ENCODE results near the gene PNMT. TPM values are rescaled to one million over a fixed set of nuclear protein-coding genes. Genes with fewer than 3 reads are reported as not detected.

The PNMT gene
- total RNA-seq, 1 experiment from 2014 or later, result 2.4 TPM

- intact Hi-C loops (cut with micrococcal nuclease; ENCODE audit: unreplicated experiment), result no loop called here
- ChIA-PET CTCF (no interaction called here), POLR2A (no interaction called here)
- Histone ChIP-seq H3K4me1 (ENCODE audit: control insufficient read depth, insufficient read depth, low read length) (peaks cover 8% of the 10 kb centered on the region), H3K4me3 (ENCODE audit: low read depth in 2 of 2, low read length in 2 of 2) (no peak overlapping the region), H3K9me3 (ENCODE audit: control insufficient read depth, insufficient read depth, low read depth, low read length) (no peaks in the 10 kb centered on the region), H3K27me3 (ENCODE audit: control insufficient read depth, insufficient read depth, low read length) (no peaks in the 10 kb centered on the region), H3K27ac (ENCODE audit: low read length) (no peak overlapping the region), H3K36me3 (ENCODE audit: control insufficient read depth, insufficient read depth, low read length) (no peaks in the 10 kb centered on the region)
- no TSS peak for BruUV-seq (replicated peaks)
- TF ChIP-seq REST (IDR thresholded peaks at IDR 0.05; ENCODE audit: insufficient read depth in 1 of 2, low read depth in 2 of 2, low read length in 1 of 2) (no peak), TCF7L2 (IDR thresholded peaks at IDR 0.05; ENCODE audit: low read depth, low read length) (no peak), POLR2AphosphoS5 (IDR thresholded peaks at IDR 0.05; ENCODE audit: low read depth, low read length) (no peak), SIN3A (IDR thresholded peaks at IDR 0.05; ENCODE audit: borderline replicate concordance, insufficient read depth, low read depth, low read length) (no peak), CTCF (IDR thresholded peaks at IDR 0.05) (no peak)
- in situ Hi-C loops (cut with HindIII; ENCODE audit: low pct_unique_long_range_greater_than_20kb, low sequenced_read_pairs), result no loop called here
- ATAC-seq (no peak), DNase-seq (ENCODE audit: low read depth, low spot score) (no peak)
These were observed 9.5 kb upstream of the PNMT start for GRCh38 chr17:39658760-39659159.

GRCh38 chr17:39659279-39660010, 8.8 kb upstream of the PNMT start:
- Histone ChIP-seq H3K4me1 (ENCODE audit: control insufficient read depth, insufficient read depth, low read length) (peaks cover 15% of the 10 kb centered on the region), H3K36me3 (ENCODE audit: control insufficient read depth, insufficient read depth, low read length) (no peaks in the 10 kb centered on the region), H3K27me3 (ENCODE audit: control insufficient read depth, insufficient read depth, low read length) (no peaks in the 10 kb centered on the region), H3K27ac (ENCODE audit: low read length) (no peak overlapping the region), H3K4me3 (ENCODE audit: low read depth in 2 of 2, low read length in 2 of 2) (no peak overlapping the region), H3K9me3 (ENCODE audit: control insufficient read depth, insufficient read depth, low read depth, low read length) (no peaks in the 10 kb centered on the region)
- DNase-seq (ENCODE audit: low read depth, low spot score), result no peak
- POLR2A ChIA-PET, result interaction anchor here (0.6 kb wide), 1 partner anchor 46 kb away, joined by 4 read pairs; no protein-coding TSS in a partner anchor
- TF ChIP-seq TCF7L2 (IDR thresholded peaks at IDR 0.05; ENCODE audit: low read depth, low read length) (no peak), POLR2AphosphoS5 (IDR thresholded peaks at IDR 0.05; ENCODE audit: low read depth, low read length) (no peak), REST (IDR thresholded peaks at IDR 0.05; ENCODE audit: insufficient read depth in 1 of 2, low read depth in 2 of 2, low read length in 1 of 2) (no peak), SIN3A (IDR thresholded peaks at IDR 0.05; ENCODE audit: borderline replicate concordance, insufficient read depth, low read depth, low read length) (no peak), CTCF (IDR thresholded peaks at IDR 0.05) (no peak)
- CTCF ChIA-PET, result interaction anchor here (0.7 kb wide), 1 partner anchor 40 kb away, joined by 3 read pairs; no protein-coding TSS in a partner anchor
- no TSS peak for BruUV-seq (replicated peaks)
- intact Hi-C loops (cut with micrococcal nuclease; ENCODE audit: unreplicated experiment) (no loop called here), in situ Hi-C loops (cut with HindIII; ENCODE audit: low pct_unique_long_range_greater_than_20kb, low sequenced_read_pairs) (no loop called here)
- ATAC-seq, result no peak
